ENCODE data around the gene CLEC11A.

DNA sequence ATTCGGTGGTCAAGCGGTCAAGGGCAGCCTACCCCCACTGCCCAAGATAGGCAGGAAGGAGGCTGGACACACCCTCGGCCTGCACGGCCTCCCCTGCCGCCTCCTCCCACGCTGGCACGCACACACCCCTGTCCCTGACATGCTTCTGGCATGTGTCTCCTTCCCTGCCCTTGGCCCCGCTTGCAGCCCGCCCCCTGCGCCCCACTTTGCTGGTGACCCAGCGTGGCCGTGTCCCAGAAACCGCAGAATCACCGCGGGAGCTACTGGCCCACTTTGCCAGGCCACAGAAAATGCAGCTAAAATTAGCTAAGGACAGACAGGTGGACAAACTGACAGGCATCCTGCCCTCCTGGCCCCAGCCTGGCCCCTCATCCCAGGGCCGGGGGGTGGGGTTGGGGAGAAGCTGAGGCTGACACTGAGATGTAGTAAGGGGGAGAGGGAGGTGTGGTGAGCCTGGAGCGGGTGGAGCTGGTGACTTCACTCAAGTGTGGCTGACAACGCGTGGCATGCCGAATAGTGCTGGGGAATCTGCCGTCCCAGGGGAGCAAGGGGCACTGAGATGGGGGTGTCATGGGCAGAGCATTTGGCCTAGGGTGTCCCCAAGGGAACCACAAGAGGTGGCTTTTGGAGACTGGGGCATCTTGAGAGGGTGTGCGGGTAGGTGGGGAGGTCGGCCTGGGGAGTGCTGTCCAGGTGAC, 6.0 kb upstream of the CLEC11A start:
- TF ChIP-seq, protein P1, sequence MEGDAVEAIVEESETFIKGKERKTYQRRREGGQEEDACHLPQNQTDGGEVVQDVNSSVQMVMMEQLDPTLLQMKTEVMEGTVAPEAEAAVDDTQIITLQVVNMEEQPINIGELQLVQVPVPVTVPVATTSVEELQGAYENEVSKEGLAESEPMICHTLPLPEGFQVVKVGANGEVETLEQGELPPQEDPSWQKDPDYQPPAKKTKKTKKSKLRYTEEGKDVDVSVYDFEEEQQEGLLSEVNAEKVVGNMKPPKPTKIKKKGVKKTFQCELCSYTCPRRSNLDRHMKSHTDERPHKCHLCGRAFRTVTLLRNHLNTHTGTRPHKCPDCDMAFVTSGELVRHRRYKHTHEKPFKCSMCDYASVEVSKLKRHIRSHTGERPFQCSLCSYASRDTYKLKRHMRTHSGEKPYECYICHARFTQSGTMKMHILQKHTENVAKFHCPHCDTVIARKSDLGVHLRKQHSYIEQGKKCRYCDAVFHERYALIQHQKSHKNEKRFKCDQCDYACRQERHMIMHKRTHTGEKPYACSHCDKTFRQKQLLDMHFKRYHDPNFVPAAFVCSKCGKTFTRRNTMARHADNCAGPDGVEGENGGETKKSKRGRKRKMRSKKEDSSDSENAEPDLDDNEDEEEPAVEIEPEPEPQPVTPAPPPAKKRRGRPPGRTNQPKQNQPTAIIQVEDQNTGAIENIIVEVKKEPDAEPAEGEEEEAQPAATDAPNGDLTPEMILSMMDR (IDR thresholded peaks at IDR 0.05; ENCODE audit: borderline replicate concordance, extremely low read depth, low read length, poor library complexity, severe bottlenecking): no peak
- TF ChIP-seq EZH2 (IDR thresholded peaks at IDR 0.05; ENCODE audit: borderline replicate concordance, low read depth, low read length, severe bottlenecking): no peak
